Astrocyte (in vitro differentiated cells and primary cell): Measurements from ENCODE around the gene RAB35.

Source experiments
- EZH2 ChIP-seq: IDR thresholded peaks from 2 replicates; pipeline ENCODE4 v1.6.1; 2012; ENCODE audit warnings: mild to moderate bottlenecking, low read length, inconsistent platforms; ENCODE audit not compliant: insufficient read depth
- TF ChIP-seq, protein P1 (sequence below): IDR thresholded peaks from 2 replicates; pipeline ENCODE4 v1.5.1; 2011; ENCODE audit warnings: low read depth, mild to moderate bottlenecking, inconsistent platforms, low read length, moderate library complexity; ENCODE audit not compliant: insufficient read depth

GRCh38 chr12:120132054-120132836 lies 15.7 kb upstream of the RAB35 start:
- TF ChIP-seq, protein P1, sequence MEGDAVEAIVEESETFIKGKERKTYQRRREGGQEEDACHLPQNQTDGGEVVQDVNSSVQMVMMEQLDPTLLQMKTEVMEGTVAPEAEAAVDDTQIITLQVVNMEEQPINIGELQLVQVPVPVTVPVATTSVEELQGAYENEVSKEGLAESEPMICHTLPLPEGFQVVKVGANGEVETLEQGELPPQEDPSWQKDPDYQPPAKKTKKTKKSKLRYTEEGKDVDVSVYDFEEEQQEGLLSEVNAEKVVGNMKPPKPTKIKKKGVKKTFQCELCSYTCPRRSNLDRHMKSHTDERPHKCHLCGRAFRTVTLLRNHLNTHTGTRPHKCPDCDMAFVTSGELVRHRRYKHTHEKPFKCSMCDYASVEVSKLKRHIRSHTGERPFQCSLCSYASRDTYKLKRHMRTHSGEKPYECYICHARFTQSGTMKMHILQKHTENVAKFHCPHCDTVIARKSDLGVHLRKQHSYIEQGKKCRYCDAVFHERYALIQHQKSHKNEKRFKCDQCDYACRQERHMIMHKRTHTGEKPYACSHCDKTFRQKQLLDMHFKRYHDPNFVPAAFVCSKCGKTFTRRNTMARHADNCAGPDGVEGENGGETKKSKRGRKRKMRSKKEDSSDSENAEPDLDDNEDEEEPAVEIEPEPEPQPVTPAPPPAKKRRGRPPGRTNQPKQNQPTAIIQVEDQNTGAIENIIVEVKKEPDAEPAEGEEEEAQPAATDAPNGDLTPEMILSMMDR, result no peak
- TF ChIP-seq EZH2, result no peak
